ELF-1 (cell line): Measurements from ENCODE around the gene NTRK1.

Experiments
- DNase-seq: peaks from one replicate; pipeline ENCODE4 v3.0.0-alpha.2; 2016; ENCODE audit warnings: low read depth, low spot score

The NTRK1 gene

GRCh38 chr1:156880473-156880872 lies 19.8 kb downstream of the NTRK1 start:
- DNase-seq = no peak

DNA sequence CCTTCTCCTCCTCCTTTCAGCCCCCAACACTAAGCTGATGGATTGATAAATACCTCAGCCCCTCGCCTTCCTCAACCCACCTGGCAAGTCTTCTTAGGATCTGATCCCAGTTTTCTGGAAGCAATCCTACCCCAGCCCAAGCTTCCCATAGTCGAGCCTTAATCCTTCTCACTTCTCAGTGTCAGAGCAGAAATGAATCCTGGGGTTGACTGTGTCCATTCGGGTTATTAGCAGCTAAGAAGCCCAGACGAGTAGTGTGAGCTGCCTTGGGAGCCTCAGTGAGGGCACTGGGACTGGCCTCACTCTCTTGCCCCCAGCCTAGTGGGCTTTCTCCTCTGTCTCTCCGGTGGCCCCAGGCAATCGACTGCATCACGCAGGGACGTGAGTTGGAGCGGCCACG lies 20.4 kb downstream of the NTRK1 start:
- DNase-seq = no peak

DNA sequence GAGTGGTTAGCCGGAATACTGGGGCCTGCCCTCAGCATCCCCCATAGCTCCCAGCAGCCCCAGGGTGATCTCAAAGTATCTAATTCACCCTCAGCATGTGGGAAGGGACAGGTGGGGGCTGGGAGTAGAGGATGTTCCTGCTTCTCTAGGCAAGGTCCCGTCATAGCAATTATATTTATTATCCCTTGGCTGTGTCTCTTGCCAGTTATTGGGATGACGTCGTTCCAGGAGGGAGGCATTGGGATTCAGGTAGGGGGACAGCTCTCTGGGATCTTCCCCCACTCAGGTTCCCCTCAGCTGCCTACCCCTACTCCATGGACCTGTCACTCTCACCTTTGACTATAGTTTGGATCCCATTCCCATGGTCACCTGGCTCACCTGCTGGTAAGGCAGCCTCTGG lies 21.0 kb downstream of the NTRK1 start:
- DNase-seq = no peak

GRCh38 chr1:156882543-156882942 lies 21.9 kb downstream of the NTRK1 start:
- peak; percentile 55 for DNase-seq

GRCh38 chr1:156883919-156884318 lies 23.3 kb downstream of the NTRK1 start:
- DNase-seq = no peak

- peak; percentile 68 for DNase-seq
Measured at GRCh38 chr1:156884560-156885184, 24.0 kb downstream of the NTRK1 start.

- no peak for DNase-seq
Measured at GRCh38 chr1:156885314-156885713, 24.6 kb downstream of the NTRK1 start.

DNA sequence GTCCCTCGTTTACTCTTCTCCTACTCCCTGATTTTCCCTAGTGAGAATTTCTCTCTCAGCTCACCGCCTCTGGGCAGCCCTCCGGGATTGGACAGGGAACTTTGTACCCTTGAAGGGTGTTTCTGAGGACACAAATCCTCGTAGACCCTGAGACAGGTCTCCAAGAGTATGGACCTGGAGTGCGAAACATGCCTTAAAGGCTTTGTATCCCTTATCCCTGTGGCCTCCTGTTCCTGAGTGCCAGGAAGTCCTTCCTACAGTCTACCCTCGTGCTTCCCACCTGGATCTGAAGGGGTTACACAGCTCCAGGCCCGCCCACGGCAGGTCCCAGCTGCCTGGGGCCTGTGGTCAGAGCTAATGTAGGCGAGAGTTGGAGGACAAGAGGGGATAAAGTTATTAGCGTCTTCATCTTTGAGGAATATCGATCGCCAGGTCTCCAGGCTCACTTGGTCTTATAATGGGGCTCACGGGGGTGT lies 25.3 kb downstream of the NTRK1 start:
- DNase-seq = no peak

DNA sequence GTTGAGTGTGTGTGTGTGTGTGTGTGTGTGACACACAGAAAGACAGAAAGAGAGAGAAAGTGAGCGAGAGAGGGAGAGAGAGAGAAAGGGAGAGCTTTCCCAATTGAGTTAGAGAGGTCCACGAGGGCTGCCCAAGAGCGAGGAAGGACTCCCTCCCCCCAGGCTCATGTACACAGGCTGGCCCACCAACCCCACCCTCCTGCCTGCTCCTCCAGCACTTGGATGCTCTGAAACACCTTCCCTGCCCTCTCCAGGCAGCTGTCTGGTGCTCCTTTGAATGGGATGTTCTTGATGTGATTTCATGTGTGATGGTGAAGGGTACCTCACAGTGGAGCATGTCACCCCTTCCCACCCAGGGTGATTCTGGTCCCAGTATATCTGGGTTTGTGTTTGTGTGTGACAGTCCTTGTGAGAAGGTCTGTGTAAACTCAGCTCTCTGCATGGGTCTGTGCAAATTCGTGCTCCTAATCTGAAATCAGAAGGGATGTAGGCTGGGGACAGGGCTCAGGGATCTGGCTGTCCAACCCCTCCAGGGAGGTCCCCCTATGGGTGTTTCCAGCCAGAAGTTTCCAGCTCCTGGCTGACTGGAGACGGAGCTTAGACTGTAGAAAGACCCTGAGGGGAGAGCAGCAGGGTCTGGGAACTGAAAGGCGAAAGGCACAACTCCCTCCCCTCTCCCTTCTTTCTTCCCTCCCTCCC lies 26.1 kb downstream of the NTRK1 start:
- peak; percentile 35 for DNase-seq

DNA sequence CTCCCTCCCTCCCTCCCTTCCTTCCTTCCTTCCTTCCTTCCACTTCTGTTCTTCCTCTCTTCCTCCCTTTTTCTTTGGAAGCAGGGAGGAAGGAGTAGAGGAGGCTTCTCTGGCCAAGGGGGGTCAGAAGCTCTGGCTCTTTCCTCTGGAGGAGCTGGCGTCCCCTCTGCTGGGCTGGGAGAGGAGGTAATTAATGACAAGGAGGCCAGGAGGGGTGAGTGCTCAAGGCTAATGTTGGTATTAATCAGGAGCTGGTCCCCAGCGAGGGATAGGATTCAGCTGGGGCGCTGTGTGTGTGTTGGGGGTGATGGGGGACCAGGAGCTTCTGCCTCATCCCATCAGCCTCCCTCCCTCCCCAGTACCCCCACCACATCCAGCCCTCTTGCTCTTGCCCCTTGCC lies 26.7 kb downstream of the NTRK1 start:
- no peak for DNase-seq

DNA sequence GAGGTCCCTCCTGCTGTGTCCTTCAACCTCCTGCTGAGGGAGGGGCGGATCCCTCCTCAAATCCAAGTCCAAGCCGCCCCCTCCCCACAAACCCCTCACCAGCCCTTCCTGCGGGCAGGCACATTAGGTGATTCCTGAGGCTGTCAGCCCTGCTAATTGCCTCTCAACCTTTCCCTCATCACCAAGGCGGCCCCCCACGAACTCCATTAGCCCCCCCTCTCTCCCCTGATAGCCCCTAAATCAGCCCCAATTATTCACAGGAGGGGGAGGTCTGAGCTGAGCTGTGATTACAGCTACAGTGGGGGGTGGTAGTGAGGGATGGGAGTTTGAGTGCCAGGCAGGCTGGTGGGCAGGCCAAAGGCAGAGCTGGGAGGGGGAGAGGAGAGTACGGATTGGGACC lies 27.1 kb downstream of the NTRK1 start:
- DNase-seq = no peak

GRCh38 chr1:156889802-156890580 lies 29.3 kb downstream of the NTRK1 start:
- peak; percentile 88 for DNase-seq

GRCh38 chr1:156892190-156893047 lies 31.8 kb downstream of the NTRK1 start:
- peak; percentile 93 for DNase-seq

- DNase-seq = peak; percentile 64
Measured at GRCh38 chr1:156893048-156893953, 32.6 kb downstream of the NTRK1 start, which contains the start of gene PEAR1. PEAR1 (plus strand) TSS chr1:156893718; CDS start chr1:156903927, 10,209 bp downstream.

- no peak for DNase-seq
Measured at GRCh38 chr1:156894001-156894400, 33.3 kb downstream of the NTRK1 start.

DNA sequence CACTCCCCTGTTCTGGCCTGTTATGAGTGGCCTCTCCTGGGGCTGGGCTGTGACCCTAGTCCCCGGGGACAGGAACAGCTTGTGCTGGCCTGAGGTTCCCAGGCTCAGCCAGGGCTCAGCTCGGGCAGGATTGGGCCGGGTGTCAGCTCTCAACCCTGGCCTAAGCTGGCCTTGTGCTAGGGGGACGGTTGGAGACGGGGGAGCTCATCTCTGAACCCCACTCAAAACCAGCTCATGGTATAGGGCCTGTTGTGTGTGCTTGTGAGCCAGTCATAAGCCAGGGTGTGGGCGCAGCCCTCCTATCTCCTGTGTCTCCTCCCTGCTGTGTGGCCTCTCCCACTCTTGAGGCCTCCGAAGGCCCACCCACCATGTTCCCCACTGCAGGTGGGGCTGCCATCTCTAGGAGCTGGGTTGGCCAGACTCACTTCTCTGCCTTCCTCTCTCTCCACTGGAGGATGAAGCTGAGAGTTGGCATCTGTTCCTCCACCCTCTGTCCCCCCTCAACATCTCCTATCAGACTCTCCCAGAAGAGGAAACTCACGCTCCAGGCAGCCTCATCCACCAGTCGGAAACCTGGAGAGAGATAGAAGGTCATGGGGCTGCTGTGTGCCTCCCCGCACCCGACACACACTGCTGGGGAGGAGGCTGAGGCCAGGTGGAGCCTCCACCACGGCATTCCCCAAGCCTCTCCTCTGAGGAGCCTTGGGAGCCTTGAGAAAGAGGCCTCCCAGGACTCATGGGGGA lies 34.2 kb downstream of the NTRK1 start:
- DNase-seq = peak; percentile 29

- peak; percentile 84 for DNase-seq
Measured at GRCh38 chr1:156895455-156895812, 34.8 kb downstream of the NTRK1 start.

DNA sequence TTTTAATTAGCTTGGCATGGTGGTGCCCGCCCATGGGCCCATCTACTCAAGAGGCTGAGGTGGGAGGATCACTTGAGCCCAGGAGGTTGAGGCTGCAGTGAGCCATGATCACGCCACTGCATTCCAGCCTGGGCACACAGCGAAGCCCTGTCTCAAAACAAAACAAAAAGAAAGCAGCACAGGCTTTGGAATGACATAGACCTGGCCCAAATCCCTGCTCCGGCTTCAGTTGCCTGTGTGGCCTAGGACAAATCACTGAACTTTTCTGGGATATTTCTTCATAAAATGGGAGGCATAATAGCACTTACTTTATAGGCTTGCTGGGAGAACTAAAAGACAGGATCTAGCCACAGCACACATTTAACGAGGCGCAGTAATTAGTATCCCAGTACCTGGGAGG lies 35.3 kb downstream of the NTRK1 start:
- peak; percentile 25 for DNase-seq

- peak; percentile 90 for DNase-seq
Measured at GRCh38 chr1:156896490-156897033, 35.9 kb downstream of the NTRK1 start.
